ENCODE measurements around the gene IL12RB2. TPM values are rescaled to one million over a fixed set of nuclear protein-coding genes. Genes with fewer than 3 reads are reported as not detected.

IL12RB2 gene
- total RNA-seq, 1 experiment from 2014 or later: not detected

- Histone ChIP-seq H3K27ac (ENCODE audit: low read length) (no peak overlapping the region), H3K9me2 (replicated peaks; ENCODE audit: insufficient read depth, low read length) (no peaks in the 10 kb centered on the region), H3K27me3 (ENCODE audit: low read length) (no peaks in the 10 kb centered on the region), H3K79me2 (ENCODE audit: low read length) (no peaks in the 10 kb centered on the region), H3K4me3 (ENCODE audit: low read length) (no peak overlapping the region), H3K9ac (ENCODE audit: low read length) (no peak overlapping the region), H2AFZ (ENCODE audit: low read length) (no peak overlapping the region), H4K20me1 (ENCODE audit: insufficient read depth, low read depth, low read length) (no peaks in the 10 kb centered on the region), H3K36me3 (ENCODE audit: insufficient read depth, low read length) (no peaks in the 10 kb centered on the region), H3K9me3 (ENCODE audit: low read length) (no peaks in the 10 kb centered on the region), H3K4me1 (ENCODE audit: low read length) (no peaks in the 10 kb centered on the region), H3K4me2 (ENCODE audit: low read depth, low read length, poor library complexity, severe bottlenecking) (no peak overlapping the region)
- no peak for DNase-seq
Measured at GRCh38 chr1:67273591-67273990, 34.1 kb upstream of the IL12RB2 start.

GRCh38 chr1:67274623-67275325 is 32.9 kb upstream of the IL12RB2 start:
- Histone ChIP-seq H3K4me2 (ENCODE audit: low read depth, low read length, poor library complexity, severe bottlenecking) (no peak overlapping the region), H3K79me2 (ENCODE audit: low read length) (no peaks in the 10 kb centered on the region), H3K36me3 (ENCODE audit: insufficient read depth, low read length) (no peaks in the 10 kb centered on the region), H3K27me3 (ENCODE audit: low read length) (no peaks in the 10 kb centered on the region), H2AFZ (ENCODE audit: low read length) (no peak overlapping the region), H3K9ac (ENCODE audit: low read length) (no peak overlapping the region), H3K4me1 (ENCODE audit: low read length) (no peaks in the 10 kb centered on the region), H3K9me2 (replicated peaks; ENCODE audit: insufficient read depth, low read length) (no peaks in the 10 kb centered on the region), H4K20me1 (ENCODE audit: insufficient read depth, low read depth, low read length) (no peaks in the 10 kb centered on the region), H3K9me3 (ENCODE audit: low read length) (no peaks in the 10 kb centered on the region), H3K4me3 (ENCODE audit: low read length) (no peak overlapping the region), H3K27ac (ENCODE audit: low read length) (no peak overlapping the region)
- no peak for DNase-seq

DNA sequence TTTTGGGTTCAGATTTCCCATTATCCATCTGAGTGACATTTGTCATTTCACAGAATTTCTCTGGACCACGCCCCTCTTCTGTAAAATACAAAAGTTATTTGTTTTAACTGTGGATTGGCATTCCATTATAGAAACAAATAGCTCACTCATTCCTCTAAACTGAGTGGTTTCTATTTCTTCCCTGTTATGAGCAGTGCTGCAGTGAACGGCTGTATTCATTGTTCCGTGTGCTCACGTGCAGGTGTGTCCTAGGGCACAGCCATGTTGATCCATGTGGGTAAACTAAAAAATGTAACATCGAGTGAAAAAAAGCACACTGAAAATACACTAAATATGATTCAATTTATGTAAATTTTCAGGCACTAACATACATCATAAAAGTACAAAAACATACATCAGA is 27.0 kb upstream of the IL12RB2 start:
- Histone ChIP-seq H3K4me2 (ENCODE audit: low read depth, low read length, poor library complexity, severe bottlenecking) (no peak overlapping the region), H3K9me3 (ENCODE audit: low read length) (no peaks in the 10 kb centered on the region), H3K9me2 (replicated peaks; ENCODE audit: insufficient read depth, low read length) (no peaks in the 10 kb centered on the region), H3K4me1 (ENCODE audit: low read length) (no peaks in the 10 kb centered on the region), H3K27ac (ENCODE audit: low read length) (no peak overlapping the region), H4K20me1 (ENCODE audit: insufficient read depth, low read depth, low read length) (no peaks in the 10 kb centered on the region), H3K36me3 (ENCODE audit: insufficient read depth, low read length) (no peaks in the 10 kb centered on the region), H3K79me2 (ENCODE audit: low read length) (no peaks in the 10 kb centered on the region), H2AFZ (ENCODE audit: low read length) (no peak overlapping the region), H3K4me3 (ENCODE audit: low read length) (no peak overlapping the region), H3K27me3 (ENCODE audit: low read length) (no peaks in the 10 kb centered on the region), H3K9ac (ENCODE audit: low read length) (no peak overlapping the region)
- DNase-seq: no peak

GRCh38 chr1:67281244-67281643 is 26.4 kb upstream of the IL12RB2 start:
- no peak overlapping the region for H3K9ac ChIP-seq (ENCODE audit: low read length)
- peaks cover 3% of the 10 kb centered on the region; the same call in 1 of the 2 replicates for H3K4me1 ChIP-seq (ENCODE audit: low read length)
- H3K27me3 ChIP-seq (ENCODE audit: low read length): no peaks in the 10 kb centered on the region
- no peak overlapping the region for H3K4me3 ChIP-seq (ENCODE audit: low read length)
- no peak overlapping the region for H2AFZ ChIP-seq (ENCODE audit: low read length)
- H3K9me2 ChIP-seq (replicated peaks; ENCODE audit: insufficient read depth, low read length): no peaks in the 10 kb centered on the region
- no peak for DNase-seq
- no peaks in the 10 kb centered on the region for H3K9me3 ChIP-seq (ENCODE audit: low read length)
- H4K20me1 ChIP-seq (ENCODE audit: insufficient read depth, low read depth, low read length): no peaks in the 10 kb centered on the region
- H3K27ac ChIP-seq (ENCODE audit: low read length): no peak overlapping the region
- H3K79me2 ChIP-seq (ENCODE audit: low read length): no peaks in the 10 kb centered on the region
- no peaks in the 10 kb centered on the region for H3K36me3 ChIP-seq (ENCODE audit: insufficient read depth, low read length)
- no peak overlapping the region for H3K4me2 ChIP-seq (ENCODE audit: low read depth, low read length, poor library complexity, severe bottlenecking)

- Histone ChIP-seq H3K9me2 (replicated peaks; ENCODE audit: insufficient read depth, low read length) (no peaks in the 10 kb centered on the region), H3K9me3 (ENCODE audit: low read length) (no peaks in the 10 kb centered on the region), H3K4me2 (ENCODE audit: low read depth, low read length, poor library complexity, severe bottlenecking) (no peak overlapping the region), H2AFZ (ENCODE audit: low read length) (no peak overlapping the region), H3K79me2 (ENCODE audit: low read length) (no peaks in the 10 kb centered on the region), H3K4me3 (ENCODE audit: low read length) (no peak overlapping the region), H4K20me1 (ENCODE audit: insufficient read depth, low read depth, low read length) (no peaks in the 10 kb centered on the region), H3K27ac (ENCODE audit: low read length) (no peak overlapping the region), H3K27me3 (ENCODE audit: low read length) (no peaks in the 10 kb centered on the region), H3K4me1 (ENCODE audit: low read length) (peaks cover 3% of the 10 kb centered on the region; the same call in 1 of the 2 replicates), H3K9ac (ENCODE audit: low read length) (no peak overlapping the region), H3K36me3 (ENCODE audit: insufficient read depth, low read length) (no peaks in the 10 kb centered on the region)
- no peak for DNase-seq
Measured at GRCh38 chr1:67285780-67286488, 21.7 kb upstream of the IL12RB2 start.

DNA sequence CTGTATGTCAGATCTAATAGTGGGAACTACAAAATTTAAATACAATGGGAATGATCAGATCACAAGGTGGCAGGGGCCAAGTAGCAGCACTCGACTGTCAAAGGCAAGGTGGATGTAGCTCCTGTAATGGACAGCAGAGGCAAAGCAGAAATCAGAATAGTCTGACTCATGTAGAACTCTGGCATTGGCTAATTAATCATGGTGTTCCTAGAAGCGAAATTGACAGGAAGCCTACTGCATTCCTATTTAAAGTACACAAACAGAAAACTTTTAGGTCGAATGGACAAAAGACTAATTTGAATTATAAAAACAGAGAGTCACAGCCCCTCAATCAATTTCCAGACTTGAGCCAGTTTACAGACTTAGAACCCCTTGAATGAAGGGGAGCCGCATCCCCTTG is 17.4 kb upstream of the IL12RB2 start:
- H3K9ac ChIP-seq (ENCODE audit: low read length): no peak overlapping the region
- H4K20me1 ChIP-seq (ENCODE audit: insufficient read depth, low read depth, low read length): no peaks in the 10 kb centered on the region
- no peak overlapping the region for H3K27ac ChIP-seq (ENCODE audit: low read length)
- no peaks in the 10 kb centered on the region for H3K27me3 ChIP-seq (ENCODE audit: low read length)
- peaks cover 3% of the 10 kb centered on the region; the same call in 1 of the 2 replicates for H3K4me1 ChIP-seq (ENCODE audit: low read length)
- no peak overlapping the region for H3K4me3 ChIP-seq (ENCODE audit: low read length)
- no peaks in the 10 kb centered on the region for H3K79me2 ChIP-seq (ENCODE audit: low read length)
- H3K36me3 ChIP-seq (ENCODE audit: insufficient read depth, low read length): no peaks in the 10 kb centered on the region
- no peak overlapping the region for H2AFZ ChIP-seq (ENCODE audit: low read length)
- H3K9me3 ChIP-seq (ENCODE audit: low read length): no peaks in the 10 kb centered on the region
- peak; percentile 38 for DNase-seq
- H3K9me2 ChIP-seq (replicated peaks; ENCODE audit: insufficient read depth, low read length): no peaks in the 10 kb centered on the region
- H3K4me2 ChIP-seq (ENCODE audit: low read depth, low read length, poor library complexity, severe bottlenecking): no peak overlapping the region

DNA sequence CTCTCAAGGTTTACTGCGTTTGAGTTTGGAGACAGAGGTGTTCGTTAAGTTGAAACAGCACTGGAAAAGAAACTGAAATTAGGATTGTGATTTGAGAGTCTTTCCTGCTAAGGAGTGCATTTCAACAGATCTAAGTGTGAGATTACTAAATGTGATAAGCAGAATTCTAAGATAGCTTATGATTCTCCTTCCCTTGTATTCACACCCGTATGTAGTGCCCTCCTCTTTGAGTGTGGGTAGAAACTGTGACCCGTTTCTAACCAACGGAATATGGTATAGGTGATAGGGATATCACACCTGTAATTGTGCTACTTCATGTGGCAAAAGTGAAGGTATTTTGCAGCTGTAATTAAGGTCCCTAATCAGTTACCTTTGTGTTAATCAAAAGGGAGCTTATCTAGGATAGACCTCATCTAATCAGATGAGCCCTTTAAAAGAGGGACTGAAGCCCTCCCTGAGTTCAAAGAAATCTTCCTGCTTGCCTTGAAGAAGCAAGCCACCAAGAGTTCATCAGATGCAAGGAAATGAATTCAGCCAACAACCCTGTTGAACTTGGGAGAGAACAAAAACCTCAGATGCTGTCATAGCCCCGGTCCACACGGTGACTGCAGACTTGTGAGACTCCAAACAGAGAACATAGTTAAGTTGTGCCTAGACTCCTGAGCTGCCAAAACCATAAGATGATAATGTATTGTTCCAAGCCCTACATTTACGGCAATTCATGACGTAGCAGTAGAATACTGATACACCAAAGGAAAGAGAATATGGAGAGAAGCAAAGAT is 12.6 kb upstream of the IL12RB2 start:
- DNase-seq: no peak
- Histone ChIP-seq H3K9me3 (ENCODE audit: low read length) (no peaks in the 10 kb centered on the region), H2AFZ (ENCODE audit: low read length) (no peak overlapping the region), H3K9me2 (replicated peaks; ENCODE audit: insufficient read depth, low read length) (no peaks in the 10 kb centered on the region), H3K9ac (ENCODE audit: low read length) (no peak overlapping the region), H3K4me3 (ENCODE audit: low read length) (no peak overlapping the region), H3K36me3 (ENCODE audit: insufficient read depth, low read length) (no peaks in the 10 kb centered on the region), H3K27me3 (ENCODE audit: low read length) (no peaks in the 10 kb centered on the region), H3K27ac (ENCODE audit: low read length) (no peak overlapping the region), H3K79me2 (ENCODE audit: low read length) (no peaks in the 10 kb centered on the region), H3K4me1 (ENCODE audit: low read length) (no peaks in the 10 kb centered on the region), H4K20me1 (ENCODE audit: insufficient read depth, low read depth, low read length) (no peaks in the 10 kb centered on the region), H3K4me2 (ENCODE audit: low read depth, low read length, poor library complexity, severe bottlenecking) (no peak overlapping the region)

GRCh38 chr1:67298762-67299161 is 8.9 kb upstream of the IL12RB2 start:
- Histone ChIP-seq H3K79me2 (ENCODE audit: low read length) (no peaks in the 10 kb centered on the region), H3K4me1 (ENCODE audit: low read length) (no peaks in the 10 kb centered on the region), H3K9ac (ENCODE audit: low read length) (no peak overlapping the region), H3K4me3 (ENCODE audit: low read length) (no peak overlapping the region), H3K9me3 (ENCODE audit: low read length) (no peaks in the 10 kb centered on the region), H3K27ac (ENCODE audit: low read length) (no peak overlapping the region), H4K20me1 (ENCODE audit: insufficient read depth, low read depth, low read length) (no peaks in the 10 kb centered on the region), H2AFZ (ENCODE audit: low read length) (no peak overlapping the region), H3K4me2 (ENCODE audit: low read depth, low read length, poor library complexity, severe bottlenecking) (no peak overlapping the region), H3K9me2 (replicated peaks; ENCODE audit: insufficient read depth, low read length) (no peaks in the 10 kb centered on the region), H3K36me3 (ENCODE audit: insufficient read depth, low read length) (no peaks in the 10 kb centered on the region), H3K27me3 (ENCODE audit: low read length) (no peaks in the 10 kb centered on the region)
- peak; percentile 37 for DNase-seq
